Activated CD4-positive, alpha-beta T cell treated with anti-CD3 and anti-CD28 coated beads, Interleukin-2, amount 50 U/mL, for 48 hours (primary cell): Measurements from ENCODE around the gene NNMT.

Source experiments
- DNase-seq, 2 experiments: peaks; one replicate each; pipeline ENCODE4 v3.0.0-alpha.2; 2020

The NNMT gene

DNA sequence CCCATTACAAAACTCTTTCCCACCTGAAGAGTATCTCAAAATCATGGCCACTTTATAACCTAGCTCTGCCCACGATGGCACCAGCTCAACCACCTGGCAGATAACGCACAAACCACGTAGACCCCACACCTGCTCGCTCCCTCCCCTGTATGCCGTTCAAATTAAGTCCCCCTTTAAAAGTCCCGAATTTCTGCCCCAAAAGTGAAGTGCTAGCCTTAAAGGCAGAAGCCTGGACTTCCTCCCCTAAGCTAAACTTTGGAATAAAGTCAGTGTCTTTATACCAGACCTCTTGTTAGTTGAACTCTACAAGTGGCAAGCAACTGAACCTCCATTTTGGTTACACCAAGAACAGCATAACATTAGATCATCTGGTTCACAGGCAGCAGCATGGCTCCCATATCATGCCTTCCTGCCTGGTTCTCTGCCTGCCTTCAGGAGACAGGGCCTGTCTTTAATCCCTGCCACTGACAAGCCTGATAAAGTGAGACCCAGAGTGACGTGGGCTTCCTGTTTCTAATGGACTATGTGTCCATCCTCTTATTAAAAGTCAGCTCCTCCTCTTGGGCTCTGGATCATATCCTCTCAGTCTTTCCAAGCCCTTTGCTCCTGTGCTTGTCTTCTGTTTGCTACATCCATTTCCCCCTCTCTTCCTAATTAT, 32.6 kb upstream of the NNMT start:
- no peak for DNase-seq

DNA sequence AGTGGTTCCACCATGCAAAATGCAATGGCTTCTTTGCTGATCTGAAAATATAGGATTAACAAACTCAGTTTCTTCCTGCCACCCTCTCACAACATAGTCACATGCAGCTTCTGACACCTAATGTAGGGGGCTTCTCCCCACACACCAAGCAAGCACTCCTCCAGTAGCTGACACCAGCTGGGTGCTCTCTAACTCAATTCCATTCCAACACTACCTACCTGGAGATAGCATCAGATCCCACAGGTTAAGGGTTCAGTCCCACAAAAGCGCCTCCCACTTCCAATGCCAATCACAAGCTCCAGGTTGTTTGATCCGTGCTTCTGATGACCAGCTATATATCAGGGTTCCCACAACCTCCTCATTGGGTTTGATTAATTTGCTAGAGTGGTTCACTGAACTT, 31.8 kb upstream of the NNMT start:
- no peak for DNase-seq

DNA sequence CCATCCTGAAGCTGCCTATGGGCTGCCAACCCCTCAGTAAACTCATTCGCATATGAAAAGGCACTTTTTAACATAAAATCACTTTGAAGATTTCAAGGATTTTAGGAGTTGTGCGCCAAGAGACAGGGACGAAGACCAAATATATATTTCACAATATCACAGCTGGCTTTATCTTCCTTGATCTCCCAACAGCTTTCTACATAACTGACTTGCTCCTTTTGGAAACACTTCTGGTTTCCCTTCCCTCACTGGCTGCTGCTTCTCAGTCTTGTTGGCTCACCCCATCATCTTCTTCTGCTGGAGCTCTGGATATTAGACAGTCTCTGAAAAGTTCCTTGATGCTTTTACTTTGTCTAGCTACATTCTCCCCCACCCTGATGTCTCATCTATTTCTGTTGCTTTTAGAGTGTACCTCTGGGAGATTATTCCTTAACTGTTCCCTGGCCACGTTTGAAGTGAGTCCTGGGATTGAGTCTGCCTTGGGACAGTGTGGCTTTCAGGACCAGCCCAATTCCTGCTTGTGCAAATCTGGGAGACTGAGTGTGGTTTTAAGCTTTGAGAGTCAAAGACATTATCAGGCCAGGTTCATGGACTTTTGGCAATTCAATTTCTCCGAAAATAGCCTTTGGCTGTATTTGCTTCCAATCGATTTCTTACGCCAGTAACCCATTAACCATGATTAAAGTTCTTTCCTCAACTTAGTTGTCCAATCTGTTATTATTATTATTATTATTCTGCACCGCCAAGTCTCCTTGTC, 30.9 kb upstream of the NNMT start:
- DNase-seq: no peak

DNA sequence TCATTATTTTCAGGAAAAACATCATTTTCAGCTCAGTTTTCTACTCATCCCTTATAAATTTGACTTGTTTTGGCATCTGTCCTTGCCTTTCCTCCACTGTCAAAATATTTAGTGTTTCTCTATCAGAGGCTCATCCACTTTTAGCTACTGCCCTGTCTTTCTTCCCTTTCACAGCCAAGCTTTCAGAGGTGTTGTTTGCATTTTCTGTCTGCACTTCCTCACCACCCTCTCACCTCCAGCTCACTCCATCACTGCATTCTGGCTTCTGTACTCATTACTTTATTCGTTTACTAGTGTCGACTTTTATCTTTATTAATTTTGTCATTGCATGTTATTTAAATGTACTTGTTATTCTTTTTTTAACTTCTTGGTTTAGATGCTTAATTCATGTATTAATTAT, 26.7 kb upstream of the NNMT start:
- no peak for DNase-seq

DNA sequence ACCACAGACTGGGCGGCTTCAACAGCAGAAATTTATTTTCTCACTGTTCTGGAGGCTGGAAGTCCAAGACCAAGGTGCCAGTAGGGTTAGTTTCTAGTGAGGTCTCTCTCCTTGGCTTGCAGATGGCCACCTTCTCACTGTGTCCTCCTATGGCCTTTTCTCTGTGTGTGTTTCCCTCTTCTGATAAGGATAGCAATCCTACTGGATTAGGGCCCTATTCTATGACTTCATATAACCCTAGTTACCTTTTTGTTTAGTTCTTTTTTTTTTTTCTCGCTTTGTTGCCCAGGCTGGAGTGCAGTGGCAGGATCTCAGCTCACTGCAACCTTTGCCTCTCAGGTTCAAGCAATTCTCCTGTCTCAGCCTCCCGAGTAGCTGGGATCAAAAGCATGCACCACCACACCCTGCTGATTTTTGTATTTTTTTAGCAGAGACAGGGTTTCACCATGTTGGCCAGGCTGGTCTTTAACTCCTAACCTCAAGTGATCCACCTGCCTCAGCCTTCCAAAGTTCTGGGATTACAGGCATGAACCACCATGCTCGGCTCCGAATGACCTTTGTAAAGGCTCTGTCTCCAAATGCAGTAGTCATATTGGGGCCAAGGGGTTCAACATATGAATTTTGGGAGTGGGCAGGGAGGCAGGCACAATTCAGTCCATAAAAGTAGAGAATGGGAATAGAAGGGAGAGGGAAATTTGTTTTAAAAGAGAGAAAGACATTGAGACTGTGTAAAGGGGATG, 25.5 kb upstream of the NNMT start:
- DNase-seq: no peak

DNA sequence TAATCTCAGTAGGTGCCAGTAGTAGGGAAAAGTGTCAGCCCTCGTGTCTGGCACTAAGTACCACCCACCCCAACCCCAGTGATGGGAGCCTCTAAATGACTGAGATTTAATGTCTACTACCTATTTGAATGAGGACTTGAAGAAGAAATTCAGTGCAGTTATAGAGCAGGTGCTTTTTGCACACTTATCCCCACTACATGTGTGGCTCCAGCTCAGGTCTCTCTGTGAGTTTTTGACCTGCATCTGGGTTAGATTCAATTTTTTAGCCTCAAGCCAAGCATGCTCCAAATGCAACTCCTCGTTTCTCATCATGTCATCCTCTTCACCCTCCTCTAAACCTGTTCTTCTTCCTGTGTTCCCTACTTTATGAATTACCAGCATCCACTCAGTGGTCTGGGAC, 24.9 kb upstream of the NNMT start:
- DNase-seq: no peak

DNA sequence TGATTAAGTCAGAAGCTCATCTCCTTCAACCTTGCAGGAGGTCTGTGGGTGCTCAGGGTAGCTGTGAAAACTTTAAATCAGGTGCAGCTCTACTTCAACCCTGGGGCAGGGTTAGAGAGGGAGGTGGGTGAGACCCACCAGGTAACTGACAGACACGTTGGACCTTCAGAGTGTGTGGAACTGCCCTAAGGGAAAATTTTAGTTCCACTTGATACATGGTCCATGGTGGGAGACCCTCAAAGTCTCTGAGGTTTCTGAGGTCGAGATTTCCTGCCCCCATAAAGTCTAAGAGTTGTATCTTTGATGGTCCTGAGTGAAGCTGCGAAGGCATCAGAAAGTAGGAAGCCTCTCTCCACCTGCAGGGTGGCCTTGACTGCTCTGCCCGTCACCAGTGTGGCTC, 23.9 kb upstream of the NNMT start:
- no peak for DNase-seq

DNA sequence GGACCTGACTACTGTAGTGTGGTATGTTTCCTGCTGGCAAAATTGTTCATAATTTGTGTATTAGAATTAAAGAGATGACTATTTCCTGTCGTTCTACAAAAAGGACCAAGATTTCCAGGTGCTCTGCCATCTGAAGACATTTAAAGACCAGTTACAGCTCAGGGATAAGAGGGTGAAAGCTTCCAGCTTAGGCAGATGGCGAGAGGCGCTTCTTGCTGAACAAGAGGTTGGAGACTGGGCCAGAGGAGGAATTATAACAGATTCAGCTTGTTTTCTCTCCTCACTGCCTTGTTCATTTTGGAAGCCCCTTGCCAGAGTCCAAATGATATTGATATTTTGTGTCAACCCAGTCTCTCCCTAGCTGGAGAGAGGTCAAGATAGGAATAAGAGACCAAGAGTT, 23.1 kb upstream of the NNMT start:
- DNase-seq: no peak

DNA sequence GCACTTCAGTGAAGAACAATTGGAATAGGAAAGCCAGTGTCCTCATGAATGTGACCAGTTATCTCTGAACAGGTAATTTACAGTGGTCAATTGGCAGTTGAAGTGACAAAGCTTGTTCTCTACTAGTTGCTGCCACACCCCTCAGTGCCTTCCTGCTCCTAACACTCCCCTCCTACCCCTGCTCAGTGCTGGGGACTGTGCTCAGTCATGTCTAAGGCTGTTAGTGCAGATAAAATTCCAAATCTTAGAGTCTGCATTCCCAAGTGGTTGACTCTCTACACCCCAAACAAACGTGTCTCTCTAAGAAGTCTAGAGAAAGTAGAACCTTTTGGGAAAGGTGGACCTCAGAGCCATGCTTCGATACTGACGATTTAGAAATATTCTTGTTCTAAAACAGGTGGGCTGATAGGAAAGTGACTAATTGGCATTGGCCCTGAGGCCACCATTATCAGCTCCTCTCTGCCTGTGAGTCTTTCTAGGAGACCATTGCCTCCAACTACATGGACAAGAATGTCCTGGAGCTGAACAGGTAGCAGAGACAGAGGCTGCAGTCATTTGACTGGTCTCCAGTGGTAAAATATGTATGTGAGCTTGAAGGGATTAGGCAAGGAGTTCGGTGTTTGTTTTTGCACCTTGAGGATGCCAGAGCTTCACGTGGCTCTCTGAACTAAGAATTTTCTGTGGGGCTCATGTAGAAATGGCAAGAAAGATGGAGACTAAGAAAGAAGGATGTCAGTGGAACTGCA, 22.1 kb upstream of the NNMT start:
- DNase-seq: no peak

DNA sequence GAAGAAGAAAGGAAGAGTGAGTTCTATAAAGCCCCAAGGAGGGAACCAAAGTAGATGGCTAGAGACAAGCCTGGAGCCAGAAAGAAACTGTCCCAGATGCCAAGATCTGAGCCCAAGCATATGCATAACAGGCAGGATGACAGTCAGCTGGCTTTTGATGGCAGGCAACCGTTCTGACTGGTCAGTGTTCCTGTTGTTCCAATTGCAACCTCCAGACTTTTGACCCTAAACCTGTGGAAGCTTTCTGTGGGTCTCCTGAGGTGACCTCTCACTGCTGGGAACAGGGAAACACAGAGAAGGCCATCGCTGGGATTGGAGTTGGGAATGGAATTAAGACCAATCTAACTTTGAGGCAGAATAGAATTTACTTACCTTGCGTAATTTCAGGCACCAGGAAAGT, 21.6 kb upstream of the NNMT start:
- no peak for DNase-seq

DNA sequence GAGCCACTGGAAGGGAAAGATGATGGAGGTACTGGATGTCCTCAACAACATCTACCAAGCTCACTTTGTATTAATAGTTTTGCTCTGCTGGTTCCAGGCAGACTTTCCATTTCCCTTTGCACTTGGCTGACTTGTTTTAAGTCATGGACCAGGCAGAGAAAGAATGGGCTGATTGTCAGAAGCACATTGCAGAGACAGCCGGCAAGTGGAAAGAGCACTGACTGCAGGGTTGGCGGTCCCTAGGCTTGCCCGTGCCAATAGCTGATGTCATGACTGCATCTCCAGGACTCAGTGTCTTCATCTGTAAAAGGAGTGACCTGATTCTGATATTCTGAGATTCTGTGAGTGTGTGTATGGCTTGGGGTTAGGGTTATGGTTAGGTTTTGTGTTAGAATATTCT, 20.9 kb upstream of the NNMT start:
- no peak for DNase-seq

DNA sequence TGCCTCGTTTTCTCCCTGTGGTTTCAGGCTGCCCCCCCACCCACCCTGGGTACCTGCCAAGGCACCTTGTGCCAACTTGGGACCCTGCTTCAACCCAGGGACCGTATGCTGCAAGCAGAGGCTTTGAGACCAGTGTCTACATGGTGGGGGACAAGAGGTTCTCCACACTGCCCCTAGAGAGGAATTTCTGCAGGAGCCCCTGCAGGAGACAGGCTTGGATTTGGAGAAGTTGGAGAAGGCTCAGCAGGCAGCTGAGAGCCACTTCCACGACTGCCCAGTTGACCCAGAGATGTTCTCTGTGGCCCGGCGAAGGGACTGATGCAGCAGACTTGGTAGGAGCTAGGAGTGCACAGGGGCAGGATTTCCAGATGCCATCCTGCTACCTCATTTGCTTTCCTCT, 20.1 kb upstream of the NNMT start:
- DNase-seq: no peak

DNA sequence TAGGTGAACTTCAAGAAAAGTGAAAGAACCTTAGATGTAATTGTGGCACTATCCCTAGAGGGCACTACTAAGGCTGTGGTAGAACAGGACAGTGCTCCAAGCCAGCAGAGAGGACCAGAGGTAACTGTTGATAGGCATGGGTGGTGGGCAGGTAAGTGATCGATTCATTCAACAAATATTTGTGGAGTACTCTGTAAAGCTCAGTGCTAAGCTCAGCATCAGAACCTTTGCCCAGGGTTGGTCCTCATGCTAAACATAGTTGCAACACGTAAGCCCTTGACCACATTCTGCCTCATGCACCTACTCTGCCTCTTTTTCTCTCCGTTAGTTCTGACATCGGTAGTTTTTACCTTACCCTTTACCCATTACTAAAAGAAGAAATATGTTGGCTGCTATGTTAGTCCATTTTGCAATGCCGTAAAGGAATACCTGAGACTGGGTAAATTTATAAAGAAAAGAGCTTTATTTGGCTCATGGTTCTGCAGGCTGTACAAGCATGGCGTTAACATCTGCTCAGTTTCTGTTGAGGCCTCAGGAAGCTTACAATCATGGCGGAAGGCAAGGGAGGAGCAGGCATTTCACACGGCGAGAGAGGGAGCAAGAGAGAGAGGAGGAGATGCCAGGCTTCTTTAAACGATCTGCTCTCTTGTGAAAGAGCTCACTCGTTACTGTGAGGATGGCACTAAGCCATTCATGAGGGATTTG, 18.4 kb upstream of the NNMT start:
- no peak for DNase-seq

DNA sequence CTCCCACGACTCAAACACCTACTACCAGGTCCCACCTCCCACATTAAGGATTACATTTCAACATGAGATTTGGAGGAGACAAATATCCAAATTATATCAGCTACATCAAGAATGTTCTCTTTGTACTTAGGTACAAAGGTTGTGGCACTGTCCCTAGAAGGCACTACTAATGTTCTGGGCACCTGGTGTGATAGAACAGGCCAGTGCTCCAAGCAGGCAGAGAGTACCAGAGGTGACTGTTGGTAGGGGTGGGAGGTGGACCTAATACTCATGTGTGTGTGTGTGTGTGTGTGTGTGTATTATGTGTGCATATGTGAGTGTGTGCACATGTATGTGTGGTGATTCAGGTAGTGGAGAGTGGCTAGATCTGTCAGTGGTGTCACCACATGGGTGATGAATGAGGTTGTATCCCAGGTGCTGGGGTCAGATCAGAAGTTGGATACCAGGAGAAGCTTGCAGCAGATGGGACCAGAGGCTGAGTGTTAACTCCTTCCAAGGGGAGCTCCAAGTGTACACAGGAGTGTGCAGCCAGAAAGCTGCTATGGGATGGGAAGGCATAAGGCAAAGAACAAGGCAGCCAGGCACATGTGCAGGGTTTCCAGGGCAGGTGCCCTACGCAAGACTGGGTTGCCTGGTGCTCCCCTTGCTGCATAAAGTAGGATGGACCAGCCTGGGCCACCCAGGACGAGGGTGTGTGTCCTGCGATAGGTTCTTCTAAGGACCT, 17.7 kb upstream of the NNMT start:
- DNase-seq: no peak

DNA sequence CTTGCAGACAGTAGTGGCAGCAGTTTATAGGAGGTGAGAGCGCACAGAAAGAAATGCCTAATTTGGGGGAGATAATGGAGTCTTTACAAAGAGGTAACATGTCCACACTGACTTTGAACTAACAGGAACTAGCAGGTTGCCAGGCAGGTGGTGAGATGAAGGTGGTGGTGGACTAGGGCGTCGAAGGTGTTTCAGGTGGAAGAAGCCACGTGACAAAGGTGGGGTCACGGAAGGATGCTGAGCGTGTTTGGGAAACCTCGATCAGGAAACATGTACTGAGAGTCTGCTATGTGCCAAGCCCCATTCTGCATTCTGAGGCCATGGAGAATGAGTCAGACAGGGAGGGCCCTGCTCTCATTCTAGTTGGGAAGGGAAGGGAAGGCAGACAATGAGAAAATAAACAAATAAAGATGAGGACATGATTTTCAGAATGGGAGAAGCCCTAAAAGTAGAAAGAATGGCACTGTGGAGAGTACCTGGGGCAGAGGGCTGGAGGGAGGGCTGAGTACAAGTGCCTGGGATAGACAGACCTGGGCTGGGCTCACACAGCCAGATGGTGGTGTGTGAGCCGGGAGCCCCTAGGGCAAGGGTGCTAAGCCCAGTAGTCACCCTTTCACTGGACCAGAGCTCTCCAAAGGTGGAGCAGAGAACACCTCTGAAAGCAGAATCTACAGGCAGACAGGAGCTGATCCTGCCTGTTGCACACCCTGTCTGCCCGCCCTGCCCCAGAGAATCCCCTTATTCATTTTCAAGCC, 16.2 kb upstream of the NNMT start:
- no peak for DNase-seq

DNA sequence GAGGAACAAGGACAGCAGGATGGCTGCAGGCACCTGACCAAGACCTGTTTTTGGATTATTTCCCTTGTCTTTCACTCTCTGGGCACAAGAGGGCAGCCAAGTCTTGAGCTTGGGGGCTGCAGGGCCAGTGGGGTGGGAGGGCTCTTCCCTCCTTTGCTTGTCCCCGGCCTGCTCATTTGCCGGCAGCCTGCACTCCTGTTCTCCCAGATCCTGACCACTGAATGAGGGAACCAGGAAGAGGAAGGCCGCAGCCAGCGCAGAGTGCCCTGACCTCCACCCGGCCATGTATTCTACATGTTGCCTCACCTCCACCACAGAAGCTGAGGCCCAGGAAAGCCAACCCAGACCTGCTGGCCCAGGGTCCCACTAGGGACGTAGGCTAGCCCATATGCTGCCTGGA, 15.5 kb upstream of the NNMT start:
- DNase-seq: no peak

DNA sequence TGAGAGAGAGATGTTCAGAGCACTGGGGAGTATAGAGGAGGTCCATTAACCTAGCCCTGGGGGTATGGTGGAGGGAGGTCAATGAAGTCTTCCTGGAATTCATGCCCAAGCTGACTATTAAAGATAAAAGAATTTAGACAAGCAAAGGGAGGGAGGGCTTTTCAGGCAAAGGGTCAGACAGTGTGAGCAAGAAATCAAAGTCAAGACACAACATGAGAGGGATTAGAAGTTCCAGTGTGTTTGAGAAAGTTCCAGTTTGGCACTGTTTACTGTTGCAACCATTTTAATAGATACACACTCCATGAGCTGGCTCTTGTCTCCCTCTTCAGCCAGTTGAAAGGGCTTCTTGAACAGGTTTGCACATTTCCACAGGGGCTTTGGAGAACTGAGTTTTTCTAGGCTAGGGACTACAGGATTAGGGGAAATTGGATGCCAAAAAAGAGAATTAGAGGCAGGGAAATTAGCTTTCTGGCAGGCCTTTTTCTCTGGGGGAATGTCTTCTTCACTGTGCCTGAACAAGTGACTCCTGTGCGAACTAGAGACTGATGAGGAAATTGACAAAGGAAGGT, 14.7 kb upstream of the NNMT start:
- no peak for DNase-seq

DNA sequence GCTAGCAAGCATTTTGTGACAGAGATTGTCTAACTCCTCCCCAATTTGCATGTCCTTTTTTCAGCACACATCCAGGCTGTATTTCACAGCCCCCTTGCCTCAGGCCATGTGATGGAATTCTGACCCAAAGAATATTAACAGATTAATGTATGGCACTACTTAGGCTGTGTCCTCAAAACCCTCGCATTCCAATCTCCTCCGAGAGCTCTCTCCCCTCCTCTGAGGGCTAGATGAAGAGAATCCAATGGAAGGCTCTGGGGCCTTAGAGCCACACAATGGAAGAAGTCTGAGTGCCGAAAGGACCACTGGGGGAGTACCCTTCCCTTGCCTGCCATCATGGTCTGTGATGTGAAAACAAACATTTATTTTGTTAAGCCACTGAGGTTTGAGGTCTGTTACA, 13.7 kb upstream of the NNMT start:
- DNase-seq: no peak

DNA sequence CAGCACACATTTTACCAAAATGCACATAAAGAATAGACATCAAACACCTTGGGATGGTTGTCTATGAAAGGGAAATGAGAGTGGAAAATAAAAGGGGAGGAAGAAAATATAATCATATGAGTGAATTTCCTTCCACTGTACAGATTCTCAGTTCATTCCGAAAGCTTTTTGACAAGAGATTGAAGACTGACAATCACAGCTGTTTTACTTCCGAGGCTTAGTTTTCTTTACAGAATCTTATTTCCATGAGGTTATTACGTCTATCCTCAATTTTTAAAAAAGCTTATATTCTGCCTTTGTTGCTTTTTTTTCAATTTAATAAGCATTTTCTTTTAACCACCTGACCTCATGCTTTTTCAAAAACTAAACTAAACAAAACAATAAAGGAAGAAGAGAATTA, 12.8 kb upstream of the NNMT start:
- DNase-seq: no peak

DNA sequence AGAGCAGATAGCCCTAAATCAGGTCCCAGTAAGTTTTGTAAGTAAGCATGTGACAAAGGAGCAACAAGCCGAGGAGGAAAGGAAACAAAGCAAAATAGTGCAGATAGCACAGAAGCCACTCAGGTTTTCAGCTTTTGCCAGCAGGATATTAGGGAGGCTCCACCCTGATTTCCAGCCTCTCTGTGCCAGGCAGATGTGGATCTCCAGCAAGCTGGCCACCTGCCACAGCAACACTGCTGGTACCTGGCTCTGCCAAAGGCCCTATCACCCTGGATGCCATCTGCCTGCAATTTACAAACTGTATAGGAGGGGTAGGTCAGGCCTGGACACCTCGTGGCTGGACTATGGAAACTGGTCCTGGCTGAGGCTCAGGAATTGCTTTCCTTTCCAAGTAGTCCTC, 12.2 kb upstream of the NNMT start:
- no peak for DNase-seq

DNA sequence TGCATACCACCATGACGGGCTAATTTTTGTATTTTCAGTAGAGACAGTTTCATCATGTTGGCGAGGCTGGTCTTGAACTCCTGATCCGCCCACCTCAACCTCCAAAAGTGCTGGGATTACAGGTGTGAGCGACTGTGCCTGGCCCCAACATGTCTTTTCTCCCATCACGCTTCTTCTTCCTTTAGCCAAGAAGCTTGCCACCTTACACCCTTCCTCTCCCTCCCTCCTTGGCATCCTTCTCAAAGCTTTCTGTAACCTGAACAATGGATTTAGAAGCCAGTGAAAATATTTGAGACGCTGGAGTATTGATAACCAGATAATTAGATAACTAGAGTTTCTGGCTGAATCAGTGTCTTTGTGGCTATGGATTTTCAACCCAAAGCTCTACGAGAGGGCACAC, 11.3 kb upstream of the NNMT start:
- no peak for DNase-seq
